HFF-Myc (cell line): Measurements from ENCODE around the gene JOSD1.

ENCODE experiments used
- DNase-seq: peaks from one replicate; pipeline ENCODE4 v3.0.0-alpha.2; 2011; ENCODE audit warnings: low read depth; ENCODE audit errors: extremely low read depth
- H3K4me3 ChIP-seq: replicated peaks from 2 replicates; pipeline ENCODE4 v1.5.1; 2011; ENCODE audit warnings: low read depth, mild to moderate bottlenecking, control low read depth, low read length
- TF ChIP-seq, protein P1 (sequence below): IDR thresholded peaks from 2 replicates; pipeline ENCODE4 v1.5.1; 2012; ENCODE audit warnings: mild to moderate bottlenecking, low read depth, low read length, control low read depth; ENCODE audit errors: missing control alignments

The JOSD1 gene

DNA sequence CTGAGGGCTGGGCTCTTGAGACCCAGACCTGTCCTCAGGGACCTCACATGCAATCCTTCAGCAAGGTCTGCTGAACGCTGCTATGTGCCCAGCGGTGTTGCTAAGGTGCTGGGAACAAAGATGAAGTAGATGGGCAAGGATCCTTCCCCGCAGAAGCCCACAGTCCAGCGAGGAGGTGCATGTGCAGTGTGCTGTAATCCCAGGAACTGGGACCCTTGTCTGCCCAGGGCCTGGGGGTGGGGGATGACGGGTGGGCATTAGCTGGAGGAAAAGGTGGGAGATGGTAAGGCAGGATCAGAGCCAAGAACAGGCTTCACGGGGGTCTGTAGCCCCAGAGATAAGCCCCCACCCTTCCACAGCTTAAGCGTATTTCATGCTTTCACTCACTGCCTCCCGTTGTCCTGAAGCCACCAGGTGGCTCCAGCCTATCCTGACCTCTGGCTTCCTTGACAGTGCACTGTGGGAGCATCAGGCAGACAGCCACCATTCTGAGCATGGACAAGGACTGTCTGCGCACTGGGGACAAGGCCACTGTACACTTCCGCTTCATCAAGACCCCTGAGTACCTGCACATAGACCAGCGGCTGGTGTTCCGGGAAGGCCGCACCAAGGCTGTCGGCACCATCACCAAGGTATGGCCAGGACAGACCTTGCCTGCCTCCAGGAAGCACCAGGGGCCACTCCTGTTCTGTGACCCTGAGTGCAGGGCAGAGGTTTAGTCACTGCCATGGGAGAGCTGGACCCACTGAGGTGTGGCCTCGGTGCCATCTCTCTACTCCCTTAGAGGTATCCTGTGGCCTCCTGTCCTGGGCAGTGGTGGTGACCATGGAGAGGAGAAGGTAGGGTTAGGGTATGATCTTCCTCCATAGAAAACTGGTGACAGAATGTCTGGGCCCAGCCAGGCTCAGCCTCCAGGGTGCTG is 27.0 kb upstream of the JOSD1 start:
- H3K4me3 ChIP-seq, result no peak overlapping the region
- TF ChIP-seq, protein P1, sequence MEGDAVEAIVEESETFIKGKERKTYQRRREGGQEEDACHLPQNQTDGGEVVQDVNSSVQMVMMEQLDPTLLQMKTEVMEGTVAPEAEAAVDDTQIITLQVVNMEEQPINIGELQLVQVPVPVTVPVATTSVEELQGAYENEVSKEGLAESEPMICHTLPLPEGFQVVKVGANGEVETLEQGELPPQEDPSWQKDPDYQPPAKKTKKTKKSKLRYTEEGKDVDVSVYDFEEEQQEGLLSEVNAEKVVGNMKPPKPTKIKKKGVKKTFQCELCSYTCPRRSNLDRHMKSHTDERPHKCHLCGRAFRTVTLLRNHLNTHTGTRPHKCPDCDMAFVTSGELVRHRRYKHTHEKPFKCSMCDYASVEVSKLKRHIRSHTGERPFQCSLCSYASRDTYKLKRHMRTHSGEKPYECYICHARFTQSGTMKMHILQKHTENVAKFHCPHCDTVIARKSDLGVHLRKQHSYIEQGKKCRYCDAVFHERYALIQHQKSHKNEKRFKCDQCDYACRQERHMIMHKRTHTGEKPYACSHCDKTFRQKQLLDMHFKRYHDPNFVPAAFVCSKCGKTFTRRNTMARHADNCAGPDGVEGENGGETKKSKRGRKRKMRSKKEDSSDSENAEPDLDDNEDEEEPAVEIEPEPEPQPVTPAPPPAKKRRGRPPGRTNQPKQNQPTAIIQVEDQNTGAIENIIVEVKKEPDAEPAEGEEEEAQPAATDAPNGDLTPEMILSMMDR, result no peak
- no peak for DNase-seq

DNA sequence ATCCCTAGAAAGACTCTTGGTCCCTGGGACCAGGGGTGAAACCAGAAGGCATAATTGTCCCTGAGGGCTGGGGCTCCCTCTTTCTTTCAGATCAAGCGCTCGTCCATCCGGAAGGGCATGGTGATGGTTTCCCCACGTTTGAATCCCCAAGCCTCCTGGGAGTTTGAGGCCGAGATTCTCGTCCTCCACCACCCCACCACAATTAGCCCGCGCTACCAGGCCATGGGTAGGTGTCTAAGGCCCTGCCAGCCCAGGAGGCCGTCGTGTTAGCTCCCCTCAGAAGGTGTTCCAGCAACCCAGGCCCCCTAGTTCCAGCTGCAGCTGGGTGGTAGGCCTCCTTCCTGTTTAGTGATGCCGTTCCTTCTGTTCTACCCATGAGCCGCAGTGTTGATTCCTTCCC is 26.4 kb upstream of the JOSD1 start:
- no peak for DNase-seq
- TF ChIP-seq, protein P1, result no peak
- H3K4me3 ChIP-seq, result no peak overlapping the region

DNA sequence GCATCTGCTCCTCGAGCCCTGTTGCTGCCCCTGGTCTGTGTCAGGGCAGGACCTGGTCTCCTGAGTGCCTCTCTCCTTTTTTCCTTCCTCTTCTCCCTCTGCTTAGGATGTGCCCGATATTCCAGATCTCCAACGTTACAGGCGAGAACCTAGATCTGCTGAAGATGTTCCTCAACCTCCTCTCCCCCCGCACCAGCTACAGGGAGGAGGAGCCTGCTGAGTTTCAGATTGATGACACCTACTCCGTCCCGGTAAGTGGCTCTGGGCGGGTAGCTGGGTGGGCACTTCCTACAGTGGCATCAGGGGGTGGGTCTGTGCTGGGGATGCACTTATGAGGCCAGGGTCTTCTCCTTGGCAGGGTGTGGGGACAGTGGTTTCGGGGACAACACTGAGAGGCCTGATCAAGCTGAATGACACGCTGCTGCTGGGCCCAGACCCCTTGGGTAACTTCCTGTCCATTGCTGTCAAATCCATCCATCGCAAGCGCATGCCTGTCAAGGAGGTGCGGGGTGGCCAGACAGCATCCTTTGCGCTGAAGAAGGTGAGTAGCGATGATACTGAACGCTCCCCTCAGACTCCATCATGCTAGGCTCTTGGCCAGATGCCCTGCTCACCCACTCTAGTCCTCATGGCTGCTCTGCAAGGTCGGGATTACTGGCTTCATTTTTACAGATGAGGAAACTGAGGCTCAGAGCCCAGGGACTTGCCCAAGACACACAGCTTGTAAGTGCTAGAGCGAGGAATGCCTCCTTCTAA is 25.3 kb upstream of the JOSD1 start:
- no peak for DNase-seq
- no peak overlapping the region for H3K4me3 ChIP-seq
- TF ChIP-seq, protein P1, result no peak

DNA sequence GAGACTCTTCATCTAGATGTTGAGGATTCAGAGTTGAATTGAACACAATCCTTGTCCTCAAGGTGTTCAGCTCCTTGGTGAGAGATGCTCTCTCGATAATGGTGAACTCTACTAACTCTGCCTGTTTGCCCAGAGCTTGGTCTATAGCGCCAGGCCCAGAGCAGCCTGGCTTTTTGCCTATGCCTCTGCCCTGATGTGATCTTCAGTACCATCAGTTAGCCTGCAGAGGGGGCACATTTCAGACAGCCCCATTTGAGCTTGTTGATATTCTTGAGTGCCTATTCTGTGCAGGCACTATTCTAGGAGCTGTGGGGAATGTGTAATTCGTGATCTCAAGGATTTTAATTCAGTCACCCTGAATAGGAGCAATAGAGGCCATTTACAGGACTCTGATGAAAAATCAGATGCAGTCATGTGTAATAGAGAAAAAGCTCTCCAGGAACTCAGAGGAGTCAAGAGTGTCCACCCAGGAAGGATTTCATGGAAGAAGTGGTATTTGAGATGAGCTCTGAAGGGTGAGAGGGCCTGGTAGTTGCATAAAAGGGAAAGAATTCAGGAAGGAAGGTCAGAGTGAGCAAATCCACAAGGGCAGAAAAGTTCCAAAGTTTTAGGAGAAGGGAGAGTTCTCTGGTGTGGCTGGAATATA is 24.3 kb upstream of the JOSD1 start:
- H3K4me3 ChIP-seq, result no peak overlapping the region

DNA sequence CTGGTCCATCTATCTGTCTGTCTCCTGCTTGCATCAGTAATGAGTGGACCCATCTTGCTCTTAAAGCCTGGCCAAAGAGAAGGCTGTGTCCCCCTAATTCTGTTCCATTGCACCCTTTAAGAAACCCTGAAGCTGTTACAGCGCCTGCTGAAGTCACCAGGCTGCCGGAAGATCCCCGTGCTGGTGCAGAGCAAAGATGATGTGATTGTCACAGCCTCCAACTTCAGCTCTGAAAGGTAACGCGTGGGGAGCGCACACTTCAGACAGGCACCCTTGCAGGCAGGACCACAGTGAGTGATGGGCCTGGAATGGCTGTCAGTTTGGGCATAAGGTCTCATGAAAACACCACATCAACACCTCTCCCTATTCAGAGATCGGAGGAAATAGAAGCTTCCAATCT is 23.4 kb upstream of the JOSD1 start:
- no peak for DNase-seq
- H3K4me3 ChIP-seq, result no peak overlapping the region
- TF ChIP-seq, protein P1, result no peak

More for the DNA sequence above, 24.3 kb upstream of the JOSD1 start:
- TF ChIP-seq, protein P1, result peak; percentile 50
- no peak for DNase-seq

DNA sequence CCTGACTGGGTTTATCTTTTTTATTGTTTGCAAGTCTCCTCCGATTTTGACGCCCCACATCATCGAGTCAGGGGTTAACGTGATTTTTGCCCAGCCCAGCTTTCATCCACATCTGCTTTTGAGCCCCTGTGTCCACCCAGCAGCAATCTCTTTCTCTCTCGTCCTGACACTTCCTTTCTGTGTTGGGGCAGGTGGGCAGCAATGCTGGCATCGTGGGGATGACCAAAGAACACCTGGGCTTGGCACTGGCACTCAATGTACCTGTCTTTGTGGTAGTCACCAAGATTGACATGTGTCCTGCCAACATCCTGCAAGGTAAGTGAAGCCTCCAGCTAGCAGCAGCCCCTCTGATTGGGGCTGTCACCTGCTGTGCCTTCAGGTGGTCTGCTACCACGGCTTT is 20.8 kb upstream of the JOSD1 start:
- TF ChIP-seq, protein P1, result no peak
- DNase-seq, result no peak
- H3K4me3 ChIP-seq, result no peak overlapping the region
